Pancreas (tissue), 10 donors: Measurements from ENCODE around the gene SREBF2. TPM values are rescaled to one million over a fixed set of nuclear protein-coding genes. Genes with fewer than 3 reads are reported as not detected.

Source experiments
- ATAC-seq, 4 donors: fragments of 200-7000 bp; cut with Tn5 transposase; one replicate each; pipeline versions ENCODE4 v1.8.0 to v1.9.1; 2020; ENCODE audit warnings: mild to moderate bottlenecking in 4 of 4, moderate library complexity in 4 of 4
- DNase-seq, 6 donors: peaks; one replicate each; pipeline ENCODE4 v3.0.0-alpha.2; 2020
- FAIRE-seq: peaks from 2 replicates; lab custom pipeline; 2012; peaks lifted over from hg19 to GRCh38; lab: Jason Lieb, UNC
- H3K27ac ChIP-seq, 4 donors: fragments of 200-600 bp; sonication (generic); 1 replicate in 3 of 4; 2 replicates in 1 of 4; pipeline versions ENCODE4 v1.5.0 to v1.8.0; 2020
- H3K27me3 ChIP-seq, 4 donors: fragments of 200-600 bp; one replicate each; pipeline ENCODE4 v1.8.0; 2021
- H3K36me3 ChIP-seq, 3 donors: fragments of 200-600 bp; sonication (generic) in 1 of 3; one replicate each; pipeline versions ENCODE4 v1.5.0 to v1.8.0; 2020 to 2021
- H3K4me1 ChIP-seq, 3 donors: fragments of 200-600 bp; one replicate each; pipeline ENCODE4 v1.8.0; 2021
- H3K4me3 ChIP-seq, 4 donors: fragments of 200-600 bp; sonication (generic) in 2 of 4; one replicate each; pipeline versions ENCODE4 v1.5.0 to v1.8.0; 2020 to 2021
- H3K9me3 ChIP-seq, 4 donors: fragments of 200-600 bp; one replicate each; pipeline ENCODE4 v1.8.0; 2021
- CTCF ChIP-seq, 4 donors: fragments of 200-600 bp; sonication (generic) in 3 of 4; IDR thresholded peaks; one replicate each; pipeline versions ENCODE4 v1.5.0 to v1.8.0; 2021; ENCODE audit warnings: antibody characterized with exemption in 4 of 4
- WGBS, 2 donors: extraction: QIAGEN DNeasy Blood & Tissue Kit; methylation state at CpG; one replicate each; pipeline ENCODE4 v1.1.7; 2013; 5-methylcytosine and 5-hydroxymethylcytosine counted together
- intact Hi-C, 3 donors: fragments of 100-400 bp; cut with DNase I; formaldehyde crosslinking; loops; one replicate each; pipeline versions ENCODE4 v1.11.1 to v1.14.2; 2022
- polyA plus RNA-seq, 2 donors: library from polyadenylated mRNA; stranded (reverse); fragments of 200-250 nt; gene quantifications; one replicate each; pipeline ENCODE4 v1.2.3, GENCODE V29; 2013
- total RNA-seq, 6 donors: library from RNA; stranded (reverse); fragmentation: NEBNext Ultra II Directional in 4 of 6; extraction: Animal tissue kit (Norgen Biotek cat#: 25700) in 4 of 6; gene quantifications; one replicate each; pipeline versions ENCODE4 v1.2.1 to v1.2.4, GENCODE V29; 2021 to 2023
- donor health status: healthy with polysubstance abuse.
- donor health status: DM: no; HTN: no; CAD: no; lungs with moderate emphysema.
- donor health status: DM: no; HTN: no; CAD: no.
- donor health status: control.
- donor health status: control.
- donor health status: Bipolar disorder and iron deficiency.
- donor health status: DM: yes; HTN: yes; CAD: no.
- donor health status: DM: no; HTN: no; CAD: no.
- donor health status: DM: no; HTN: no; CAD: no.
- donor health status: DM: yes; HTN: yes; CAD: no.

Gene SREBF2
- total and polyA plus RNA-seq, 8 donors = 28.2 to 44.8 (median 34.6) TPM

GRCh38 chr22:41916745-41917358, 83.9 kb downstream of the SREBF2 start:
- H3K4me1 ChIP-seq = peaks cover 0 to 9% (median 8%) of the 10 kb centered on the region in 3 donors
- H3K36me3 ChIP-seq = no peaks in the 10 kb centered on the region
- intact Hi-C loops = no loop called here
- no peaks in the 10 kb centered on the region for H3K9me3 ChIP-seq
- no peak for DNase-seq
- TF ChIP-seq CTCF (IDR thresholded peaks at IDR 0.05) = no peak
- FAIRE-seq = no peak
- no peak for ATAC-seq
- H3K27me3 ChIP-seq = peaks cover 0 to 18% (median 8%) of the 10 kb centered on the region in 4 donors
- H3K27ac ChIP-seq = no peak overlapping the region
- 58 to 69% methylated on average over 10 of the region's 10 CpGs for WGBS, 2 donors
- no peak overlapping the region for H3K4me3 ChIP-seq

GRCh38 chr22:41917375-41917902, 84.5 kb downstream of the SREBF2 start:
- Histone ChIP-seq H3K27ac (no peak overlapping the region), H3K4me3 (no peak overlapping the region), H3K27me3 (peaks cover 0 to 18% (median 6%) of the 10 kb centered on the region in 4 donors), H3K9me3 (no peaks in the 10 kb centered on the region), H3K4me1 (peaks cover 0 to 9% (median 8%) of the 10 kb centered on the region in 3 donors), H3K36me3 (no peaks in the 10 kb centered on the region)
- ATAC-seq (no peak), DNase-seq (peak in 1 of 6 donors; percentile 54), FAIRE-seq (no peak)
- TF ChIP-seq CTCF (IDR thresholded peaks at IDR 0.05) = no peak
- 51 to 52% methylated on average over 11 of the region's 11 CpGs for WGBS, 2 donors
- intact Hi-C loops = no loop called here

- DNase-seq (peak in 1 of 6 donors; percentile 75), ATAC-seq (peak in 1 of 4 donors; percentile 21), FAIRE-seq (no peak)
- peaks cover 0 to 12% (median 6%) of the 10 kb centered on the region in 4 donors for H3K27me3 ChIP-seq
- no peaks in the 10 kb centered on the region for H3K36me3 ChIP-seq
- intact Hi-C loops = no loop called here
- 65 to 77% methylated on average over 23 of the region's 23 CpGs for whole genome bisulfite sequencing, 2 donors
- peaks cover 0 to 9% (median 8%) of the 10 kb centered on the region in 3 donors for H3K4me1 ChIP-seq
- no peak overlapping the region for H3K27ac ChIP-seq
- no peaks in the 10 kb centered on the region for H3K9me3 ChIP-seq
- TF ChIP-seq CTCF (IDR thresholded peaks at IDR 0.05) = no peak
- no peak overlapping the region for H3K4me3 ChIP-seq
Observed at GRCh38 chr22:41917903-41918791, 85.2 kb downstream of the SREBF2 start.

GRCh38 chr22:41919357-41920224, 86.7 kb downstream of the SREBF2 start:
- H3K27ac ChIP-seq = no peak overlapping the region
- peak; percentile 48 to 84 (median 64) for ATAC-seq
- peak; percentile 32 to 76 (median 58) for DNase-seq
- H3K36me3 ChIP-seq = no peaks in the 10 kb centered on the region
- no peak for FAIRE-seq
- H3K27me3 ChIP-seq = peaks cover 0 to 9% (median 4%) of the 10 kb centered on the region in 4 donors
- no peaks in the 10 kb centered on the region for H3K9me3 ChIP-seq
- intact Hi-C loops = no loop called here
- TF ChIP-seq CTCF (IDR thresholded peaks at IDR 0.05) = no peak
- 6% methylated on average over 55 to 62 of the region's 62 CpGs for WGBS, 2 donors
- H3K4me3 ChIP-seq = peak overlapping the region; percentile 10 to 48 (median 35)
- peaks cover 0 to 9% (median 8%) of the 10 kb centered on the region in 3 donors for H3K4me1 ChIP-seq
